ENCODE data around the gene RBM15.

RBM15 gene

GRCh38 chr1:110300412-110301085 is 38.6 kb upstream of the RBM15 start:
- TF ChIP-seq CTCF (IDR thresholded peaks at IDR 0.05; ENCODE audit: low read depth, low read length): no peak
- no peak for DNase-seq (ENCODE audit: extremely low read depth, low read depth)

GRCh38 chr1:110302836-110303235 is 36.3 kb upstream of the RBM15 start:
- no peak for TF ChIP-seq CTCF (IDR thresholded peaks at IDR 0.05; ENCODE audit: low read depth, low read length)
- DNase-seq (ENCODE audit: extremely low read depth, low read depth): no peak

GRCh38 chr1:110305900-110306420 is 33.2 kb upstream of the RBM15 start:
- no peak for DNase-seq (ENCODE audit: extremely low read depth, low read depth)
- TF ChIP-seq CTCF (IDR thresholded peaks at IDR 0.05; ENCODE audit: low read depth, low read length): no peak

- no peak for DNase-seq (ENCODE audit: extremely low read depth, low read depth)
- TF ChIP-seq CTCF (IDR thresholded peaks at IDR 0.05; ENCODE audit: low read depth, low read length): no peak
These were observed 31.8 kb upstream of the RBM15 start for GRCh38 chr1:110307239-110307974.

- no peak for TF ChIP-seq CTCF (IDR thresholded peaks at IDR 0.05; ENCODE audit: low read depth, low read length)
- DNase-seq (ENCODE audit: extremely low read depth, low read depth): no peak
These were observed 30.9 kb upstream of the RBM15 start for GRCh38 chr1:110308247-110308646.

GRCh38 chr1:110309139-110309538 is 30.0 kb upstream of the RBM15 start:
- TF ChIP-seq CTCF (IDR thresholded peaks at IDR 0.05; ENCODE audit: low read depth, low read length): no peak
- DNase-seq (ENCODE audit: extremely low read depth, low read depth): no peak

GRCh38 chr1:110309767-110310166 is 29.4 kb upstream of the RBM15 start:
- peak; percentile 12 for TF ChIP-seq CTCF (IDR thresholded peaks at IDR 0.05; ENCODE audit: low read depth, low read length)
- DNase-seq (ENCODE audit: extremely low read depth, low read depth): no peak
